Stimulated activated CD4-positive, alpha-beta T cell treated with anti-CD3 and anti-CD28 coated beads, TNF-alpha, amount 100 ng/mL, for 4 hours (primary cell): ENCODE results near the gene PDE3A.
"Not testable (repeated sequence)": the region's sequence is repeated elsewhere in the genome, so short reads cannot be mapped to it uniquely, and the experiment has no call there.

Experiments used
- DNase-seq, 3 experiments: peaks; one replicate each; pipeline ENCODE4 v3.0.0-alpha.2; 2020; ENCODE audit warnings: low read depth in 3 of 3

PDE3A gene

GRCh38 chr12:20551742-20552442 is 183.6 kb downstream of the PDE3A start:
- DNase-seq: not testable (repeated sequence)

DNA sequence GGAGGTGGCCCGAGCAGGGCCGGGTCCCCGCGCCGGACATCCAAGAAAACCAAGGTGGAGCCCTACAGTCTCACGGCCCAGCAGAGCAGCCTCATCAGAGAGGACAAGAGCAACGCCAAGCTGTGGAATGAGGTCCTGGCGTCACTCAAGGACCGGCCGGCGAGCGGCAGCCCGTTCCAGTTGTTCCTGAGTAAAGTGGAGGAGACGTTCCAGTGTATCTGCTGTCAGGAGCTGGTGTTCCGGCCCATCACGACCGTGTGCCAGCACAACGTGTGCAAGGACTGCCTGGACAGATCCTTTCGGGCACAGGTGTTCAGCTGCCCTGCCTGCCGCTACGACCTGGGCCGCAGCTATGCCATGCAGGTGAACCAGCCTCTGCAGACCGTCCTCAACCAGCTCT is 184.2 kb downstream of the PDE3A start:
- DNase-seq: not testable (repeated sequence)

DNA sequence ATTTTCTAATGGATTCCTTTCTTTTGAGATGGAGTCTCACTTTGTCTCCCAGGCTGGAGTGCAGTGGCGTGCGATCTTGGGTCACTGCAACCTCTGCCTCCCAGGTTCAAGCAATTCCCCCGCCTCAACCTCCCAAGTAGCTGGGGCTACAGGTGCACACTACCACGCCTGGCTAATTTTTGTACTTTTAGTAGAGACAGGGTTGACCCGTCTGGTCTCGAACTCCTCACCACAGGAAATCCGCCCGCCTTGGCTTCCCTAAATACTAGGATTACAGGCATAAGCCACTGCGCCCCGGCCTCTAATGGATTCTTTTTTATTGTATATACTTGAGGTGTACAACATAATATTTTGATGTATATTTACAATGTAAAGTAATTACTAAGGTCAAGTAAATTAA is 186.7 kb downstream of the PDE3A start:
- no peak for DNase-seq

DNA sequence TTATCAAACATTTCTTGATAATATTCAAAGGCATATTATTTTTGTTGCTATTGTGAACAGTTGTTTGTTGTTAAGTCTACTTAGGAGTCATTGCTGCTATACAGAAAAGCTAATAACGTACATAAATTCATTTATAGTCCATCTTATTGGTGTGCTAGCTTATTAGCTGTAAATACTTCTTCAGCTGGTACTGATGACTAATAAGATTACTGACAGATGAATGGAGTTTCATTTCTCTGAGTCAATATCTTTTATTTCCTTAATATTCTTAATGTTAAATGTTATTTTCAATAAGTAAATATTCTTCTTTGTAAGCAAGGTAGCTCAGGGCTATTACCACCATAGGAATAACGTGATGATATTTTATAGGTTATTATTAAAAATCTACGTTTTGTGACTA is 187.4 kb downstream of the PDE3A start:
- no peak for DNase-seq

DNA sequence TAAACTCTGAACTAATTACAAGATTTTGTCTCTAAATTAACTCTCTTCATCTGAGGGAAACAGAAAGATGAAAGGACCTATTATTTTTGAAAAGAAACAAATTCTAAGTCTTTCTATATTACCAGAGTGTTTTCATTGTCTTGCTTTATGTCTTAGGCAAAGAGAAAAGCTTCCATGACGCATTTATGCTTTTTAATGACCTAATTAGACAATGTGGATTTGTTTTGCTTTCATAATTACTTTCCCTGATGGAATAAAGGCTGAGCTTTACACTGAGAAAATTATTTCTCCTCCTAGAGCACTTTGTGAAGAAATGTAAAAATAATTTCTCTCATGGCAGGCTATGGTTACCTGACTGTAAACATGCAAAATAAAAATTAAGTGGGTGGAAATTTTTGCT is 188.8 kb downstream of the PDE3A start:
- DNase-seq: no peak

- no peak for DNase-seq
Measured at GRCh38 chr12:20560935-20561334, 192.6 kb downstream of the PDE3A start.

DNA sequence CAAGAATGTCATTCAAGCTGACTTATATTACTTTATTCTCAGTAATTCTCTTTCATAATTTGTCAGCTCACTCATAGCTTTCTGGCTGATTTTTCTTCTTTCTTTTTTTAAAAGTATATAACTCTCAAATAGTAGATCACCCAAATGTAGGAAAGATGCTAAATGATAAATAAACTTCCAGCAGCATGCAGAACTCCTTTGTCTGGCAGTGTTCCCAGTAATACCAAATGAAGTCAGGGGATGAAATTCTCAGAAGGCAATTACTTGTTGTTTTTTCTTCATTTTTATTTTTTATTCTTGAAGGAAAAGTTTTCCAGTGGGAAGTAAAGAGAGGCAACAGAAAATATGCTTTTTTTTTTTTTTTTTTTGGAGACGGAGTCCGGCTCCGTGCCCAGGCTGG is 193.5 kb downstream of the PDE3A start:
- no peak for DNase-seq

DNA sequence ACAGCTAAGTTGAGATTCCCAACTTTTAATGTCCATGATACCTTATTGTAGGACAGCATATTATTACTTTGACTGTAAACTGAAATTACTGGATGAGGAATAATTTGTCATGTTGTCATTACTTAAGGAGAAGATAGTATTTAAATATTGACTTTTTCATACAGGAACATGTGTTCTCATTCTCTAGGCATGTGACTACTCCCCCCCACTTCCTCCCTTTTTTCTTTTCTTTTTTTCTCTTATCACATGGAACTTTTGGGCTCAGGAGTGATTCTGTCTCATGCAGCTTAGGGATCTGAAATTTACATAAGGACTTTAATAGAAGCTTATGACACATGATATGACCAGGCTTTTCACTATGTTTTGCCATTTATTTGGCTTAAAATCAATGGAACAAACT is 199.1 kb downstream of the PDE3A start:
- no peak for DNase-seq

DNA sequence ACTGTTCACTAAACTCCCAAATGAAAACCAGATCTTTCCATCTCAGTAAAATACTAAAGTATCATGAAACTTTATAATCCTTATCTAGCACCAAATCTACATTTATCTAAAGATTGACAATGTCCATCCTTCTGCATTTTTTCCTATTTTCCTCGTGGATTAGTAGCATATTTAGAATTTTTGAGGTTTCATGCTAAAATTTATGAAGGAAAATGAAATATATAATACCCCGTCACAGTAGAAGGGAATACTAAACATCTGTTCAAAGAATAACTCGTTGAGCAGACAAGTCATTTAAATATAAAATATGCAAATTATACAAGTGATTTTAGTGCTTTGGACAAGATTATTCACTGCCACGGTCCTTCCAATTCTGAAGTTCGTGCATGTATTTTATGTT is 204.1 kb downstream of the PDE3A start:
- no peak for DNase-seq

DNA sequence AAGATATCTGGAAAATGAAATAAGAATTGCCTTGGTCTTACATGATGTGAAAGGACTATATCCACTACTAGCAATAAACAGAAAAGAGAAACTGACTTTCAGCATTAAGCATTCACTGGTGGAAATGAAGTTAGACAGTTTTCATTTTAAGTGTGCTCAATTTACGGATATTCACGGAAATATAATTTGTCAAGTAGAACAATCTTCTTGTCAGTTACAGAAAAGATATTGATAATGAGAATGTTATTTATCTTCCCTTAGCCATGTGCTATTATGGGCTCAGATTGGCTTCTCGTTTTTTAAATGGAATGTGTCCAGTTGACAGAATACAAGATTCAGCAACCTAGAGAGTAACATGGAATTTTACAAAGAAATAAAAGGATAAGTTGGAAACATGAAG is 208.2 kb downstream of the PDE3A start:
- DNase-seq: no peak

DNA sequence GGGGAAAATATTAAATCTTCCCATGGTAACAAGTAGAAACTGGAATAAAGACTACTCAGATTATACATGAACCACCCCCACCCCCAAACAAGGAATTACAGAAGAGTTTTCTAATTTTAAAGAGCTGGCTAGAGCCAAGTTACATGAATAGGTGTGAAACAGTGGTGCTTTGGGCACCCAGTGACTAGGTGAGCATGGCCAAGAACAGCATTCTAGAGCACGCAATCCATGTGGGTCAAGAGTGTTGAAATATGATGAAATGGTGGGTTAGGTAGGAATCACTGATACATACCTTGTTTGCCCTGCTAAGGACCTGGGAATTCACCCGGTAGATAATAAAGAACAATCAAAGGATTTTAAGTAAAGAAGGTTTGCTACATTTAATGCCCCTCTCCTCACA is 208.7 kb downstream of the PDE3A start:
- DNase-seq: no peak

DNA sequence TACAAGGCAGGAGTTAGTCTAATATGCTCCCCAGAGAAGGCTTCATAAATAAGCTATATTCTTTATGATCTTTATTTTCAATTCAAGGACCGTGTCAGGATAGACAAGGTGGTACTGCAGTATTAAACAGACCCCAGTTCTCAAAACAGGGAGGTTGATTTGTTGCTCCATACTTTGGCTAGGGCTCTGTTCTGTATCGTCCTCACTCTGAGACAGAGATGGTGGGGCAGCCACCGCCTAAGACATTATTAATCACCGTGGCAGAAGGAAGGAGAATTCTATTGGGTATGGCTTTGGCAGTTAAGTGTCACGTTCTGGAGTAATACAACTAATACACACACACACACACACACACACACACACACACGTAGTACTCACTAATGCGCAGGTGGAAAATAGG is 209.8 kb downstream of the PDE3A start:
- DNase-seq: no peak

DNA sequence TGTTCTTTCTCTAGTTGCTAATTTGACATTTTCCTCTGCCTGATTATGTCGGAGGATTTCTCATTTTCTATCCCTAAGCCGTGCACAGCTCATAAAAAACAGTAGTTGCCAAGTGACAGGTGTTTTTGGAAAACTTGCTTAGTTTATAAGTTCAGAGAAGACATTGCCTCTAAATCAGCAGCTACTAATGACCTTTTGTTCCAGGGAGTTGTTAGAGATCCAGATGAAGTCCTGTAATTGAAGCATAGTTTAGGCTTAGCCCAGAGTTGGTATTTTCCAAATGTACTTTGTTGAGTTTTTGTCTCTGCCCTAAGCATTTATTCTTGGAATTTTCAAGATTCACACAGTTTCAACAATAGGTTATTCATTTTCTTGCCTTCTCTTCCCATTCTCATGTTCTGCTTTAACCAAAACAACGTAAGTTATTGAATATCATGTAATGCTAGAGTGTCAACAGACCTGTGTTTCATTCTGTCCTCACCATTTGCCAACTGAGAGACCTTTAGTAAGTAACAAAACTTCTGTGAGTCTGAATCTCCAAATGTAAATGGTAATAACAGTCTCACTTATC is 216.8 kb downstream of the PDE3A start:
- DNase-seq: no peak

DNA sequence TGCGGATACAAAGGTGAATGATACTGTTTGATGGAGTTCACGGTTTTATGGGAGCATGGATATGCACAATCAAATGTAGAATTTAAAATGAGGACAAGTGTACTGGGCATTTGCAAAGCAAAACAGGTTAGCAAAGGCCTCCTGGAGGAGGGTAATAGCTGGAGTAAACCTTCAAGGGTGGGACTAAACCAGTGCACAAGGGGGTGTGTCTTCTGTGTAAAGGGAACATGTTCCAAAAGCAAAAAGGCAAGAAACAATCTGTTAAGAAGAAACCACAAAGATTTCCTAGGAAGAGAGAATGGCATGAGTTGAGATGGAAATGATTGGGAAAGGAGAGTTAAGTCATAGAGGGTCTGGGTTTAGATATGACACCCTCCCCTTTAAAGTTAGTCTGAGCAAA is 217.6 kb downstream of the PDE3A start:
- no peak for DNase-seq

- no peak for DNase-seq
Measured at GRCh38 chr12:20588042-20588441, 219.7 kb downstream of the PDE3A start.

- DNase-seq: no peak
Measured at GRCh38 chr12:20590570-20590969, 222.2 kb downstream of the PDE3A start.

GRCh38 chr12:20592556-20592955 is 224.2 kb downstream of the PDE3A start:
- DNase-seq: no peak

- DNase-seq: no peak
Measured at GRCh38 chr12:20593611-20594010, 225.3 kb downstream of the PDE3A start.

DNA sequence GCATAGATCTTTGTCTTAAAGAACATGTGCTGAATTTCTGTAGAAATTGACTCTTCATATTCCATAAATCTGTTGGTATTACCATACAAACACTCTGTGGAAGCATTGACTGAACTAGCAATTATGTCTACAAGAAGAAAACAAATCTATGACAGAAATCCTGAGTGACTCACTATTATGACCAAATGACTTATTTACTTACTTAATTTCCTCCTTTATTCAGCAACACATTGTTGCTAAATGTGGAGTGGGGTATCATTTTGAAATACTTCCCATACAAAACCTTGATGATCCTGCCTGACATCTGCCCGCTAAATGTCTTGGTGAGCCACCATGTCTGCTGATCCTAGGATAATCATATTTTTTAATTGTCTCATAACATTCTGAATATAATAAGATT is 227.7 kb downstream of the PDE3A start:
- DNase-seq: no peak

DNA sequence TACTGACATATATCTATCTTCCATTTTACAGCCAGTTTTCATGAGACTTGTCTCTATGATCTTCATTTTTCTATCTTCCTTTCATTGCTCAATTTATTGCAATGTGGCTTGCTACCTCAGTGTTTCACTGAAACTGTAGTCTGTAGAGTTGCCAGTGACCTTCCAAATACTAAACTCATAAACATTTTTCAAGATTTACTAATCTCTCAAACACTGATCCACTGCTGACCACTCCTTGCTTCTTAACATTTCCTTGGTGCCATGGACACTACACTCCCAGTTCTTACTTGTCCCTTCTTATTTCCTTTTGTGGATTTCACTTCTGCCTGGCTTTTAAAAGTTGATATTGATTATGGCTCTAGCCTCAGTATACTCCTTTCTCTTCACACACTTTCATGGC is 231.4 kb downstream of the PDE3A start:
- DNase-seq: no peak

GRCh38 chr12:20601668-20602280 is 233.4 kb downstream of the PDE3A start:
- DNase-seq: no peak

GRCh38 chr12:20602641-20603391 is 234.5 kb downstream of the PDE3A start:
- DNase-seq: no peak
